NT2/D1 (cell line): ENCODE results near the gene RTF1.

Experiments
- DNase-seq: peaks from one replicate; pipeline ENCODE4 v3.0.0-alpha.2; 2011; ENCODE audit warnings: low read depth, low spot score
- H3K27me3 ChIP-seq: 2 replicates; pipeline ENCODE4 v1.6.0; 2011; ENCODE audit warnings: mild to moderate bottlenecking; ENCODE audit not compliant: insufficient read length, insufficient read depth
- H3K36me3 ChIP-seq: 2 replicates; pipeline ENCODE4 v1.6.1; 2011; ENCODE audit warnings: mild to moderate bottlenecking, low read length, mixed read lengths; ENCODE audit not compliant: insufficient read depth, insufficient read length
- H3K4me1 ChIP-seq: 2 replicates; pipeline ENCODE4 v1.5.1; 2011; ENCODE audit not compliant: insufficient read depth, insufficient read length
- H3K4me3 ChIP-seq: 2 replicates; pipeline ENCODE4 v1.5.1; 2011; ENCODE audit warnings: low read depth; ENCODE audit not compliant: insufficient read length
- H3K9ac ChIP-seq: 2 replicates; pipeline ENCODE4 v1.6.0; 2011; ENCODE audit warnings: low read depth; ENCODE audit not compliant: insufficient read length
- H3K9me3 ChIP-seq: 2 replicates; pipeline ENCODE4 v1.5.1; 2011; ENCODE audit warnings: mild to moderate bottlenecking, low read length; ENCODE audit not compliant: insufficient read depth
- SUZ12 ChIP-seq: IDR thresholded peaks from 2 replicates; pipeline ENCODE4 v1.6.1; 2011; ENCODE audit not compliant: insufficient read length, insufficient read depth; ENCODE audit errors: extremely low read depth
- YY1 ChIP-seq: IDR thresholded peaks from 2 replicates; pipeline ENCODE4 v1.6.1; 2011; ENCODE audit not compliant: insufficient read length, insufficient read depth
- ZNF274 ChIP-seq: IDR thresholded peaks from 2 replicates; pipeline ENCODE4 v1.6.1; 2011; ENCODE audit warnings: mild to moderate bottlenecking, low read depth, low read length

The RTF1 gene

DNA sequence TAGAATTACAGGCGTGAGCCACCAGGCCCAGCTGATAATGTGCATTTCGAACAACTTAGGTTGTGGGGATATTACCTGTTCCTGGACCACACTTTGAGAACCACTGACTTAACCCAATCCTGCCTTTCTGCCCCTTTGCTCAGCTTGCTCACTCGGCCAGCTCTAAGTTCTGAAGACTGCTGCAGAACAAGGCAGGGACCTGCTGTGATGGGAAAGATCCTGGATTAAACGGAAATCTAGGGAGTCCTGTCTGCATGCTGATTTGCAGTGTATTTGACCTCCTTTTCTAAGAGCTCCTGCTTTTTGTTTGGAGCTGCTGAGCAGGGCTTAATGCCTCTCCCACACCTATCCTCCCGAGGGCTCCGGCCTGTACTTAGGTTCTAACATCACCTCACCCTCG lies 93.8 kb downstream of the RTF1 start:
- no peak for DNase-seq
- no peak overlapping the region for H3K9ac ChIP-seq
- peaks cover 4% of the 10 kb centered on the region for H3K27me3 ChIP-seq
- H3K4me1 ChIP-seq, result peaks cover 7% of the 10 kb centered on the region
- TF ChIP-seq ZNF274 (no peak), YY1 (no peak), SUZ12 (no peak)
- H3K4me3 ChIP-seq, result no peak overlapping the region
- H3K9me3 ChIP-seq, result no peaks in the 10 kb centered on the region
- peaks cover 14% of the 10 kb centered on the region for H3K36me3 ChIP-seq

DNA sequence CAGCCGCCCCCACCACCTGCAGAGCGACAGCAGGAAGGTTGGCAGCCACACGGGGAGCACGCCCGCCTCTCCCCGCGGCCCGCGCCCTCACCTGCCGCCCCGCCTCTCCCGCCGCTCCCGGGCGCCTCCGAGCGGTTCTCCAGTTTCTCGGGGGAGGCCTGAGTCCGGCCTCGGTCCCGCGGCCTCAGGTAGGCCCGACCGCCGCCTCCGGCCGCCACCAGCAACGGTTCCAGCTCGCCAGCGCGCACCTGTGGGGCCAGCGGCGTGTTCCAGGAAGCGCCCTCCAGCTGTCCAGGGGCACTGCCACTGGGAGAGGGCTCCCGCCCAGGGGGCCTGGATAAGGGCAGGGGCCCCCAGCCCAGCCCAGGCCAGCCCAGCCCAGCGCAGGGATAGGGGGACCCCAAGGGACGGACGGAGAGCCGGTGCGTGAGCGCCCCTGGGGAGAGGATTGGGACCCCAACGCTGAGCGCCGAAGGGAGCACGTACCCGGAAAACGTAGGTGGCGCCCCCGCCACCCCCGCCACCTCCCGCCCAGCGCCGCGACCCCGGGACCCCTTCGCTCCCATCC lies 94.5 kb downstream of the RTF1 start:
- DNase-seq, result no peak
- H3K4me1 ChIP-seq, result peaks cover 7% of the 10 kb centered on the region
- H3K4me3 ChIP-seq, result no peak overlapping the region
- no peak for TF ChIP-seq ZNF274
- no peak for TF ChIP-seq SUZ12
- TF ChIP-seq YY1, result no peak
- no peak overlapping the region for H3K9ac ChIP-seq
- H3K36me3 ChIP-seq, result peaks cover 14% of the 10 kb centered on the region
- H3K9me3 ChIP-seq, result no peaks in the 10 kb centered on the region
- H3K27me3 ChIP-seq, result peaks cover 4% of the 10 kb centered on the region

DNA sequence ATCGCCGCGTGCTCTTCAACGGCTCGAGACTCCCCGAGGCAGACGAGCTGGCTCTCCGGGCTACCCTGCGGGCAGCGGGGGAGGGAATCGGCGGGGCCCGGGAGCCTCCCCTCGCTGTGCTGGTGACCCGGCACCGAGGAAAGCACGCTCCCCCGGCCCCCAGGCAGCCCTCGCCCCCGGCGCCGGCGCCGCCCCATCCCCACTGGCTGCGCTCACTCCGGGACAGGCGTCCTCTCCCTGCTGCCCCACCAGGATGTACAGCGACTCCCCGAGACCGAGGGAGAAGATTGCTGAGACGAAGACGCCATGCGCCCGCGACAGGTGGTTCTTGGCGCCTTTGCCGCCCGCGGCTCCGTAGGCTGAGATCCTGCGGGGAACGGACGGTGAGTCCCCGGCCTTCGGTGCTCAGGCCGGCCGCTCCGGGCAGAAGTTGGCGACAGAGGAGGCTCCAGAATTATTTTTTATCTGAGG lies 95.0 kb downstream of the RTF1 start:
- H3K4me1 ChIP-seq, result peaks cover 7% of the 10 kb centered on the region
- no peak overlapping the region for H3K4me3 ChIP-seq
- TF ChIP-seq YY1 (no peak), SUZ12 (no peak), ZNF274 (no peak)
- DNase-seq, result no peak
- H3K9ac ChIP-seq, result no peak overlapping the region
- H3K36me3 ChIP-seq, result peaks cover 18% of the 10 kb centered on the region
- no peaks in the 10 kb centered on the region for H3K9me3 ChIP-seq
- peaks cover 4% of the 10 kb centered on the region for H3K27me3 ChIP-seq

DNA sequence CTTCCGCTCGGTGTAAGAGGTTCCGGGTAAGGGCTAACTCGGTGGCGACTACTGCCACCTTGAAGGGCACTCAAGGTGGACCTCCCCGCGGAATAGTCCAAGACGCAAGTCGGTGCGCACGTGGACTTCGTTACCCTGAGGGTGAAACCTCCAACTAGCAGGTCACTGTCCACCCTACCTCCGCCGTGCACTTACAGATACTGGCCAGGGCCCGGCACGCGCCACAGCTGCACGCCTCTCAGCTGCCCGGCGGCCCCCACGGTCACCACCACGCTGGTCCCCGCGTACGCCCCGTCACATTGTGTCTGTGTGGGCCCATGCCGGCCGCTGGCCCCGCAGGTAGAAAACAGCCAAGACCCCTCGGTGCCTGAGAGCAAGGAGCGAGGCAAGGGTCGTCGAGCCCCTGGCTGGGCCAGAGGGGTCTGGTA lies 95.6 kb downstream of the RTF1 start:
- H3K4me1 ChIP-seq, result peaks cover 7% of the 10 kb centered on the region
- peaks cover 4% of the 10 kb centered on the region for H3K27me3 ChIP-seq

DNA sequence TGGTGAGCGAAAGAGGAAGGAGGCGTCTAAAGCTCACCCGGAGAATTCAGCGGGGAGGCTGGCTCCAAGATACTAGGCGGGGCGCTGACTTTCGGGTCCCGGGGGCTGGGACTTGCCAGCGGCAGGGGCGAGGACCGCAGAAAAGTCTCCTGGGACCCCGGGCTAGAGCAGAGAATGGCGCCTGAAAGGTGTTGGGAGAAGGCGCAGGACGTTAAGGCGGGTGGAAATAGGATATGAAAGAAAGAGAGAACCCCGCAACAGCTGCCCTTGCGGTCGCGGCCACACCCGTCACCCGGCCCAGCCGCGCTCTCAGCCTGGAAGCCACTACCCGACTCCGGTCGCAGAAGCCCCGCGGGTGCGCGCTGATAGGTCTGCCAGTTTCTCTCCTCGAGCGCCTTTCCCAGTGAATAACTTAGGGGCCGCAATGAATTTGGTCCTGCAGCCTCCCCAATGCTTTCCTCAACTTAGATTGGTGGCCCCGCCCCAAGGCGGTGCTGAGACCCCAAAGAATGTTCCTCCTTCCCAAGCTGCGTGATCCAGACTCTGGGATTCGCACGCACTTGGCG lies 96.1 kb downstream of the RTF1 start:
- peaks cover 4% of the 10 kb centered on the region for H3K27me3 ChIP-seq
- DNase-seq, result no peak
- H3K4me3 ChIP-seq, result no peak overlapping the region
- TF ChIP-seq SUZ12, result no peak
- TF ChIP-seq YY1, result no peak
- no peak for TF ChIP-seq ZNF274
- peaks cover 29% of the 10 kb centered on the region for H3K36me3 ChIP-seq
- no peaks in the 10 kb centered on the region for H3K9me3 ChIP-seq
- no peak overlapping the region for H3K9ac ChIP-seq
- H3K4me1 ChIP-seq, result peaks cover 7% of the 10 kb centered on the region

More for the DNA sequence above, 95.6 kb downstream of the RTF1 start:
- no peak overlapping the region for H3K4me3 ChIP-seq
- no peak for TF ChIP-seq ZNF274
- TF ChIP-seq YY1, result no peak
- TF ChIP-seq SUZ12, result no peak
- peaks cover 24% of the 10 kb centered on the region for H3K36me3 ChIP-seq
- no peak for DNase-seq
- no peak overlapping the region for H3K9ac ChIP-seq
- H3K9me3 ChIP-seq, result no peaks in the 10 kb centered on the region

DNA sequence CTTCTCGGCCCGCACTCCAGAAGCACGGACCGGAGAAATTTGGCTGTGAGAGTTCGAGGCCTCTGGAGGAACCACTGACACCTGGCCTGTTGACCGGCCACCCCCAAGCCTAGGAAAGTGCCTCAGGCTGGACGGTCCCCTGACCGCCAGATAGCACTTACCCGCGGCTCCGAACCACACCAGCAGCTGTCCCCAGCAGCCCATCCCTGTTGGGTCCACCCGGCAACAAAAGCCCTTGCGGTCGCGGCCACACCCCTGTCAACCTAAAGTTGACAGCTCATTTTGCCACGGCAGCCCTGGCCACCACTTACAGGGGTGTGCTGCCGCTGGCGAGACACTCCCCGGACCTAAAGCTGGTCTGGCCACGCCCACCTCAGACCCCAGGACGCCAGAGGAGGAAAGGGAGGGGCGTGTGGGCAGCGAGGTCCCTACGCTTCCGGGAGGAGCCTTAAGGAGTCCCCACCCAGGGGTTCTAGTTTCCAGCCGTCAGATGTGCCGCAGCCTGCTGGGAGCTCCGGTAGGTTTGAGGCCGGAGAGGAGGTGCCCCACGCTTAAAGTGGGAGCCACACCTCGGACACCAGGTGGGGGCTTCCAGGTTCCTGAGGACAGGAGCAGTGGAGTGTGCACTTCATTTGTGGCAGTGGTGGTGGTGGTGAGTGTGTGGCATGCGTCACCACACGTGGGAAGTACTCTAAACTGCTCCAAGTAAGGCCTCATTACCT lies 96.8 kb downstream of the RTF1 start, which contains the start of gene LTK:
LTK (minus strand) TSS at position 322 of the 722 bp plus-strand sequence; CDS start at position 204, 118 bp downstream.
- Histone ChIP-seq H3K9ac (no peak within 1 kb of the TSS), H3K27me3 (peaks cover 4% of the 10 kb centered on the region), H3K9me3 (no peaks in the 10 kb centered on the region), H3K36me3 (peaks cover 33% of the 10 kb centered on the region), H3K4me3 (no peak within 1 kb of the TSS), H3K4me1 (peaks cover 7% of the 10 kb centered on the region)
- no peak for DNase-seq
- TF ChIP-seq SUZ12 (no peak), YY1 (no peak), ZNF274 (no peak)

DNA sequence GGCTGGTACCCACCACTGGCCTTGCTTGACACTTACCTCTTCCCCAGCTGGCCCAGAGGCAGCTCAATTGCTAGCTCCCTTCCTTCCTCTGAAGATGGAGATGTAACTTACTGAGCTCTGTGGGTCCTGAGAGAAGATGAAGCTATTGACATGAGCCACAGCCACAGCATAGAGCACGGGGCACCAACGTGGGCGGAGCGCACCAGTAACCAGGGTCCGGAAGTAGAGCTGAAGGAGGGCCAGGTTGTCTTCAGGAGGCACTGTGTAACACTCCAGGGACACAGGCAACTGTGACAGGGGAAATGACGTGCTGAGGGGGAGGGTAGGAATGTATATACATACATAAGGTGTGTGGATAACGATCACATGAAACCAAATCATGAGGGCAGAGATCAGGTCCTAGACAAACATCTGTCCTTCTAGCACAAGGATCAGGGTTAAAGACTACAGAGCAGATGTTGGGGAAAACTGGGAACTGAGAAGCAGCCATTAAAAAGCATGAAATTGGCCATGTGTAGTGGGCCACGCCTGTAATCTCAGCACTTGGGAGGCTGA lies 101.1 kb downstream of the RTF1 start:
- Histone ChIP-seq H3K27me3 (no peaks in the 10 kb centered on the region), H3K4me3 (no peak overlapping the region), H3K36me3 (peaks cover 64% of the 10 kb centered on the region), H3K9ac (no peak overlapping the region), H3K9me3 (no peaks in the 10 kb centered on the region), H3K4me1 (peaks cover 4% of the 10 kb centered on the region)
- DNase-seq, result no peak
- TF ChIP-seq YY1, result no peak
- no peak for TF ChIP-seq ZNF274
- TF ChIP-seq SUZ12, result no peak
